ENCODE data around the gene LMBR1. TPM values are rescaled to one million over a fixed set of nuclear protein-coding genes. Genes with fewer than 3 reads are reported as not detected.

The LMBR1 gene
- total and polyA plus RNA-seq, 3 donors from 2014 or later = 73.3 to 219 (median 218) TPM

DNA sequence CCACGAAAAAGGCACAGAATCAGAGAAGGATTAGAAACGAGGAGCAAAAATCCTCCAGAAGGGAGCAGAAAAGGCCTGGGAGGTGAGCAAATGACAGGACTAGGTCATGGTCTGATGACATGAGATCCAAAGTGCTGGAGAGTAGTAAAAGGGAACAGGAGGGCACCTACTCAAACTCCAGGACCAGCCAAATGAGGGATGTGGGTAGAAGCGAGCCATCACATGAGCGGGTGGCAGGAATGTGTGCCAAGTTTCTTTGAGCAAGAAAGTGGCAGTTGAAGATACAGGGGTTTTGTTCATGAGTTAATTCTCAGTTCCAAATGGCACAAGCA lies 139.8 kb downstream of the LMBR1 start:
- peaks cover 10% of the 10 kb centered on the region for H3K4me1 ChIP-seq
- no peak overlapping the region for H3K4me3 ChIP-seq
- no peaks in the 10 kb centered on the region for H3K9me3 ChIP-seq
- H3K27ac ChIP-seq = no peak overlapping the region
- intact Hi-C loops (cut with DNase I; ENCODE audit: low total_unique reads) = no loop called here
- DNase-seq = no peak
- no peaks in the 10 kb centered on the region for H3K36me3 ChIP-seq (ENCODE audit: low read depth, missing control alignments)
- 78 to 91% methylated on average over 4 of the region's 4 CpGs for whole genome bisulfite sequencing, 2 donors
- no peaks in the 10 kb centered on the region for H3K27me3 ChIP-seq
- TF ChIP-seq POLR2A (IDR thresholded peaks at IDR 0.05) = no peak
- TF ChIP-seq, protein P1, sequence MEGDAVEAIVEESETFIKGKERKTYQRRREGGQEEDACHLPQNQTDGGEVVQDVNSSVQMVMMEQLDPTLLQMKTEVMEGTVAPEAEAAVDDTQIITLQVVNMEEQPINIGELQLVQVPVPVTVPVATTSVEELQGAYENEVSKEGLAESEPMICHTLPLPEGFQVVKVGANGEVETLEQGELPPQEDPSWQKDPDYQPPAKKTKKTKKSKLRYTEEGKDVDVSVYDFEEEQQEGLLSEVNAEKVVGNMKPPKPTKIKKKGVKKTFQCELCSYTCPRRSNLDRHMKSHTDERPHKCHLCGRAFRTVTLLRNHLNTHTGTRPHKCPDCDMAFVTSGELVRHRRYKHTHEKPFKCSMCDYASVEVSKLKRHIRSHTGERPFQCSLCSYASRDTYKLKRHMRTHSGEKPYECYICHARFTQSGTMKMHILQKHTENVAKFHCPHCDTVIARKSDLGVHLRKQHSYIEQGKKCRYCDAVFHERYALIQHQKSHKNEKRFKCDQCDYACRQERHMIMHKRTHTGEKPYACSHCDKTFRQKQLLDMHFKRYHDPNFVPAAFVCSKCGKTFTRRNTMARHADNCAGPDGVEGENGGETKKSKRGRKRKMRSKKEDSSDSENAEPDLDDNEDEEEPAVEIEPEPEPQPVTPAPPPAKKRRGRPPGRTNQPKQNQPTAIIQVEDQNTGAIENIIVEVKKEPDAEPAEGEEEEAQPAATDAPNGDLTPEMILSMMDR (IDR thresholded peaks at IDR 0.05) = no peak

DNA sequence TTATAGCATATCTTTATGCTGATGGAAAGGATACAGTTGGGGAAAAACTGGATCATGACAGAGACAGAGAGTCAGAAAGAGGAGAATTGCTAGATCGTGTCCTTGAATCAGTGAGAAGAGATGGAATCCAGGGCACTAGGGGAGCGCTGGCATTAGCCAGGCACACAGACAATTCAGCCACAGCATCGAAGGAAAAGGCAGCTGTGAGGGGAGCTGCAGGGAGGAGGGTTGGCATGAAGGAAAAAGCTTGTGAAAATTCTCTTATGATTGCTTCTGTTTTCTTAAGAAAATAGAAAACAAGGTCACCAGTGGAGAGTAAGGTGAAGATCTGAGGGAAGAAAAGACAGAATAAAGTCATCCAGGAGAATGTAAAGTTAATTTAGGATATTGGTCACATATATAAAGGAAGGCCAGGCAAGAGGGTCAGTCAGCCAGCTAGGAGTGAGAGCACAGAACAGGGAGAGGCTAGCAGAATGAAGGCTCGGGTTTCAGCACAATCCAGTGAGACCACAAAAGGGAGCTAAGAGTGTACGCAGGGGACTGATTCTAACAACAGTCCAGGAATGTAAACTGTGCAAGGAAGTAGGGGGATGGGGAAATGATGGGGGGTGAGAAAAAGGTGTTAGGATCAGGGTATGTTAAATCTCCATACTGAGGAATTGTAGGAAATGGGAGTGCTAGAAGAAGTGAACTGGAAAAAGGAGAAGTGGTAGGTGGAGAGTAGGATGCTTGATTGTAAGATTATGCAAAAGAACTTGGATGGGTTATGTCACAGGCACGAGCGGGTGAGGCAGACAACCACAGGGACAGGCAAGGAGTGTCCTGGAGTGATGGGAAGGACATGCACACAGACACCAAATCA lies 140.4 kb downstream of the LMBR1 start:
- TF ChIP-seq POLR2A (IDR thresholded peaks at IDR 0.05) = no peak
- TF ChIP-seq, protein P1 (IDR thresholded peaks at IDR 0.05) = no peak
- no peak for DNase-seq
- H3K4me3 ChIP-seq = no peak overlapping the region
- intact Hi-C loops (cut with DNase I; ENCODE audit: low total_unique reads) = no loop called here
- no peaks in the 10 kb centered on the region for H3K36me3 ChIP-seq (ENCODE audit: low read depth, missing control alignments)
- WGBS, 2 donors = 75 to 82% methylated on average over 7 of the region's 7 CpGs
- no peaks in the 10 kb centered on the region for H3K9me3 ChIP-seq
- no peak overlapping the region for H3K27ac ChIP-seq
- no peaks in the 10 kb centered on the region for H3K27me3 ChIP-seq
- peaks cover 10% of the 10 kb centered on the region for H3K4me1 ChIP-seq

- no peaks in the 10 kb centered on the region for H3K36me3 ChIP-seq (ENCODE audit: low read depth, missing control alignments)
- intact Hi-C loops (cut with DNase I; ENCODE audit: low total_unique reads) = no loop called here
- no peak overlapping the region for H3K4me3 ChIP-seq
- 89 to 91% methylated on average over 3 of the region's 3 CpGs for WGBS, 2 donors
- DNase-seq = no peak
- no peaks in the 10 kb centered on the region for H3K27me3 ChIP-seq
- no peak overlapping the region for H3K27ac ChIP-seq
- H3K9me3 ChIP-seq = no peaks in the 10 kb centered on the region
- TF ChIP-seq, protein P1 (IDR thresholded peaks at IDR 0.05) = no peak
- TF ChIP-seq POLR2A (IDR thresholded peaks at IDR 0.05) = no peak
- H3K4me1 ChIP-seq = peaks cover 10% of the 10 kb centered on the region
These were observed 141.7 kb downstream of the LMBR1 start for GRCh38 chr7:156751319-156751718.

GRCh38 chr7:156747718-156748117 lies 145.3 kb downstream of the LMBR1 start:
- Histone ChIP-seq H3K36me3 (ENCODE audit: low read depth, missing control alignments) (no peaks in the 10 kb centered on the region), H3K9me3 (no peaks in the 10 kb centered on the region), H3K4me1 (peaks cover 2% of the 10 kb centered on the region), H3K4me3 (no peak overlapping the region), H3K27me3 (no peaks in the 10 kb centered on the region), H3K27ac (no peak overlapping the region)
- no peak for DNase-seq
- 43 to 56% methylated on average over 1 of the region's 1 CpG for WGBS, 2 donors
- no peak for TF ChIP-seq POLR2A (IDR thresholded peaks at IDR 0.05)
- TF ChIP-seq, protein P1 (IDR thresholded peaks at IDR 0.05) = no peak
- intact Hi-C loops (cut with DNase I; ENCODE audit: low total_unique reads) = no loop called here

- Histone ChIP-seq H3K27ac (no peak overlapping the region), H3K4me3 (no peak overlapping the region), H3K9me3 (no peaks in the 10 kb centered on the region), H3K36me3 (ENCODE audit: low read depth, missing control alignments) (no peaks in the 10 kb centered on the region), H3K27me3 (no peaks in the 10 kb centered on the region), H3K4me1 (no peaks in the 10 kb centered on the region)
- no peak for TF ChIP-seq POLR2A (IDR thresholded peaks at IDR 0.05)
- TF ChIP-seq, protein P1 (IDR thresholded peaks at IDR 0.05) = no peak
- intact Hi-C loops (cut with DNase I; ENCODE audit: low total_unique reads) = no loop called here
- WGBS, 2 donors = 86 to 90% methylated on average over 1 of the region's 1 CpG
- DNase-seq = no peak
These were observed 146.1 kb downstream of the LMBR1 start for GRCh38 chr7:156746891-156747290.

Data from testis (tissue), 3 donors.